Uterus (tissue), 4 donors: ENCODE data around the gene JTB. TPM values are rescaled to one million over a fixed set of nuclear protein-coding genes. Genes with fewer than 3 reads are reported as not detected.
"Not testable (repeated sequence)": the region's sequence is repeated elsewhere in the genome, so short reads cannot be mapped to it uniquely, and the experiment has no call there.

Source experiments
- DNase-seq, 2 donors: peaks; one replicate each; pipeline ENCODE4 v3.0.0-alpha.2; 2019 to 2020
- H3K27ac ChIP-seq, 2 donors: fragments of 200-600 bp; sonication (generic); 1 replicate in 1 of 2; 2 replicates in 1 of 2; pipeline ENCODE4 v1.5.1; 2016 to 2018
- H3K27me3 ChIP-seq, 2 donors: fragments of 200-600 bp; sonication (generic); one replicate each; pipeline ENCODE4 v1.5.1; 2018 to 2019; ENCODE audit warnings: control low read depth in 1 of 2
- H3K36me3 ChIP-seq, 2 donors: fragments of 200-600 bp; sonication (generic); one replicate each; pipeline ENCODE4 v1.5.1; 2019; ENCODE audit warnings: control low read depth in 1 of 2
- H3K4me1 ChIP-seq, 2 donors: fragments of 200-600 bp; sonication (generic); one replicate each; pipeline ENCODE4 v1.5.1; 2018 to 2019; ENCODE audit warnings: control low read depth in 1 of 2
- H3K4me3 ChIP-seq, 2 donors: fragments of 200-600 bp; sonication (generic); 1 replicate in 1 of 2; 2 replicates in 1 of 2; pipeline ENCODE4 v1.5.1; 2018 to 2019; ENCODE audit warnings: mild to moderate bottlenecking in 1 of 2
- H3K9me3 ChIP-seq, 2 donors: fragments of 200-600 bp; sonication (generic); one replicate each; pipeline ENCODE4 v1.5.1; 2019; ENCODE audit warnings: control low read depth in 1 of 2
- CTCF ChIP-seq, 4 experiments: fragments of 200-600 bp in 2 of 4; fragments of 450-650 bp in 2 of 4; sonication (generic) in 2 of 4; IDR thresholded peaks; one replicate each; pipeline ENCODE4 v1.5.1; 2016 to 2019; ENCODE audit warnings: antibody characterized with exemption in 4 of 4, mild to moderate bottlenecking in 2 of 4, moderate library complexity in 1 of 4
- POLR2A ChIP-seq, 2 donors: fragments of 450-650 bp; IDR thresholded peaks; one replicate each; pipeline ENCODE4 v1.6.1; 2016; ENCODE audit warnings: antibody characterized with exemption in 2 of 2, mild to moderate bottlenecking in 1 of 2, moderate library complexity in 1 of 2
- intact Hi-C: fragments of 100-400 bp; cut with DNase I; formaldehyde crosslinking; loops from one replicate; pipeline ENCODE4 v1.15.1; 2023; ENCODE audit warnings: low total_unique reads
- total RNA-seq, 4 donors: library from RNA; depleted of rRNA in 3 of 4; stranded (reverse); fragments of >200 nt in 3 of 4; gene quantifications; one replicate each; pipeline versions ENCODE4 v1.1.0 to v1.2.4, GENCODE V29; 2014 to 2023
- donor health status: DM: yes; HTN: yes; CAD: no.

Gene JTB
- total RNA-seq, 4 donors from 2014 or later = 91.1 to 253 (median 175) TPM

- H3K4me1 ChIP-seq = no peaks in the 10 kb centered on the region
- no peak overlapping the region for H3K27ac ChIP-seq
- no peaks in the 10 kb centered on the region for H3K9me3 ChIP-seq
- H3K4me3 ChIP-seq = no peak overlapping the region
- no peaks in the 10 kb centered on the region for H3K36me3 ChIP-seq
- H3K27me3 ChIP-seq = no peaks in the 10 kb centered on the region
- DNase-seq = no peak
- no peak for TF ChIP-seq POLR2A (IDR thresholded peaks at IDR 0.05)
- TF ChIP-seq CTCF (IDR thresholded peaks at IDR 0.05) = no peak
- intact Hi-C loops = no loop called here
These were observed 34.7 kb upstream of the JTB start for GRCh38 chr1:154012129-154012528.

- intact Hi-C loops = no loop called here
- no peak overlapping the region for H3K27ac ChIP-seq
- DNase-seq = no peak
- TF ChIP-seq POLR2A (IDR thresholded peaks at IDR 0.05) (no peak), CTCF (IDR thresholded peaks at IDR 0.05) (no peak)
- H3K9me3 ChIP-seq = no peaks in the 10 kb centered on the region
- H3K4me3 ChIP-seq = no peak overlapping the region
- H3K4me1 ChIP-seq = no peaks in the 10 kb centered on the region
- no peaks in the 10 kb centered on the region for H3K27me3 ChIP-seq
- no peaks in the 10 kb centered on the region for H3K36me3 ChIP-seq
These were observed 28.7 kb upstream of the JTB start for GRCh38 chr1:154006136-154006535.

DNA sequence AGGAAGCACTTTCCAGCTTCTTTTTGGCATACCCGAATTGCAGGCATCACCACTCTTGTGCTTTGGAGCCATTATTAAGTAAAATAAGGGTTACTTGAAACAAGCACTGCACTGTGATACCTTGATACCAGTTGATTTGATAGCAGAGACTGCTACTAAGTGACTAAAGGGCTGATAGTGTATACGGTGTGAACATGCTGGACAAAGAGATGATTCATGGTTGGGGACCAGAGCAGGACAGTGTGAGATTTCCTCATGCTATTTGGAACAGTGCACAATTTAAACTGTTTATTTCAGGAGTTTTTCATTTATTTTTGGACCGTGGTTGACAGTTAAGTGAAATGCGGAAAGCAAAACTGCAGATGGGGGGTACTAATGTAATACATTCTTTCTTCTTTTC is 22.9 kb upstream of the JTB start:
- intact Hi-C loops = no loop called here
- H3K27ac ChIP-seq = no peak overlapping the region
- H3K36me3 ChIP-seq = no peaks in the 10 kb centered on the region
- H3K4me3 ChIP-seq = no peak overlapping the region
- no peaks in the 10 kb centered on the region for H3K4me1 ChIP-seq
- DNase-seq = no peak
- no peaks in the 10 kb centered on the region for H3K27me3 ChIP-seq
- TF ChIP-seq CTCF (IDR thresholded peaks at IDR 0.05) (no peak), POLR2A (IDR thresholded peaks at IDR 0.05) (no peak)
- H3K9me3 ChIP-seq = no peaks in the 10 kb centered on the region

- H3K27ac ChIP-seq, DNase-seq, H3K4me3 ChIP-seq, H3K27me3 ChIP-seq, H3K9me3 ChIP-seq, intact Hi-C loops, H3K36me3 ChIP-seq: not testable (repeated sequence)
- peaks cover 0 to 10% of the 10 kb centered on the region in 2 donors for H3K4me1 ChIP-seq
These were observed 19.4 kb upstream of the JTB start for GRCh38 chr1:153996882-153997281.

GRCh38 chr1:153995640-153996039 is 18.2 kb upstream of the JTB start:
- intact Hi-C loops = no loop called here
- H3K4me1 ChIP-seq = peaks cover 0 to 16% of the 10 kb centered on the region in 2 donors
- no peak for DNase-seq

More at GRCh38 chr1:153995640-153996039, 18.2 kb upstream of the JTB start:
- no peaks in the 10 kb centered on the region for H3K36me3 ChIP-seq
- no peak overlapping the region for H3K4me3 ChIP-seq
- H3K27ac ChIP-seq = no peak overlapping the region
- no peaks in the 10 kb centered on the region for H3K9me3 ChIP-seq
- H3K27me3 ChIP-seq = no peaks in the 10 kb centered on the region
- TF ChIP-seq CTCF (IDR thresholded peaks at IDR 0.05) (no peak), POLR2A (IDR thresholded peaks at IDR 0.05) (no peak)
